Posterior cingulate gyrus (tissue), 11 donors: ENCODE results near the gene GAGE12F.
"Not testable (repeated sequence)": the region's sequence is repeated elsewhere in the genome, so short reads cannot be mapped to it uniquely, and the experiment has no call there.

Source experiments
- DNase-seq, 10 donors: peaks; one replicate each; pipeline versions ENCODE4 v3.0.0 to v3.0.0-alpha.2; 2020 to 2021; ENCODE audit warnings: mixed read lengths in 3 of 10
- intact Hi-C: fragments of 100-400 bp; cut with DNase I; formaldehyde crosslinking; loops from one replicate; pipeline ENCODE4 v1.15.1; 2023

The GAGE12F gene

GRCh38 chrX:49560542-49560941 lies at the start of gene GAGE12F:
Gene GAGE12F, plus strand, starts transcription at chrX:49560842. Its CDS starts 1,155 bp downstream, at chrX:49561997.
- intact Hi-C loops, DNase-seq: not testable (repeated sequence)

- DNase-seq, intact Hi-C loops: not testable (repeated sequence)
These were observed 28.8 kb upstream of the GAGE12F start, which contains the start of gene GAGE12C for GRCh38 chrX:49531877-49532276. Gene GAGE12C, plus strand, starts transcription at chrX:49532177. Its CDS starts 1,155 bp downstream, at chrX:49533332.

GRCh38 chrX:49541433-49541832 lies 19.2 kb upstream of the GAGE12F start, which contains the start of gene GAGE12D:
Gene GAGE12D, plus strand, starts transcription at chrX:49541733. Its CDS starts 1,155 bp downstream, at chrX:49542888.
- intact Hi-C loops, DNase-seq: not testable (repeated sequence)

GRCh38 chrX:49550989-49551388 lies 9.7 kb upstream of the GAGE12F start, which contains the start of gene GAGE12E:
Gene GAGE12E, plus strand, starts transcription at chrX:49551289. Its CDS starts 1,155 bp downstream, at chrX:49552444.
- DNase-seq, intact Hi-C loops: not testable (repeated sequence)

GRCh38 chrX:49568728-49569127 lies 8.1 kb downstream of the GAGE12F start:
- intact Hi-C loops: not testable (repeated sequence)
- DNase-seq: peak in 2 of 10 donors; percentile 39 to 60

GRCh38 chrX:49569152-49569551 lies 8.5 kb downstream of the GAGE12F start:
- DNase-seq: peak in 2 of 10 donors; percentile 14 to 44
- intact Hi-C loops: not testable (repeated sequence)

- DNase-seq, intact Hi-C loops: not testable (repeated sequence)
These were observed 9.5 kb downstream of the GAGE12F start, which contains the start of gene GAGE12G for GRCh38 chrX:49570100-49570499. Gene GAGE12G, plus strand, starts transcription at chrX:49570400. Its CDS starts 1,155 bp downstream, at chrX:49571555.

- DNase-seq, intact Hi-C loops: not testable (repeated sequence)
These were observed 19.0 kb downstream of the GAGE12F start, which contains the start of gene GAGE12H for GRCh38 chrX:49579649-49580048. Gene GAGE12H, plus strand, starts transcription at chrX:49579949. Its CDS starts 1,155 bp downstream, at chrX:49581104.

- intact Hi-C loops, DNase-seq: not testable (repeated sequence)
These were observed 28.6 kb downstream of the GAGE12F start, which contains the start of gene GAGE2A for GRCh38 chrX:49589196-49589595. Gene GAGE2A, plus strand, starts transcription at chrX:49589496. Its CDS starts 1,155 bp downstream, at chrX:49590651.

GRCh38 chrX:49589769-49590478 lies 29.3 kb downstream of the GAGE12F start:
- intact Hi-C loops: not testable (repeated sequence)
- peak in 7 of 10 donors; percentile 1 to 93 (median 41) for DNase-seq

- peak in 1 of 10 donors; percentile 39 for DNase-seq
- intact Hi-C loops: not testable (repeated sequence)
These were observed 29.8 kb downstream of the GAGE12F start for GRCh38 chrX:49590488-49590887.

GRCh38 chrX:49598720-49599119 lies 38.1 kb downstream of the GAGE12F start, which contains the start of gene GAGE1:
Gene GAGE1, plus strand, starts transcription at chrX:49599020. Its CDS starts 1,155 bp downstream, at chrX:49600175.
- intact Hi-C loops, DNase-seq: not testable (repeated sequence)

- no peak for DNase-seq
- intact Hi-C loops: no loop called here
These were observed 50.2 kb downstream of the GAGE12F start for GRCh38 chrX:49610718-49611310.
